Osteoblast (primary cell): ENCODE data around the gene PCGF1. TPM values are rescaled to one million over a fixed set of nuclear protein-coding genes. Genes with fewer than 3 reads are reported as not detected.

ENCODE experiments used
- DNase-seq: peaks from one replicate; pipeline ENCODE4 v3.0.0; 2011; ENCODE audit warnings: low spot score, mixed read lengths; ENCODE audit not compliant: insufficient read length; ENCODE audit errors: missing footprints
- H2AFZ ChIP-seq: 2 replicates; pipeline ENCODE4 v1.6.0; 2011; ENCODE audit warnings: mild to moderate bottlenecking, low read length
- H3K27ac ChIP-seq: 2 replicates; pipeline ENCODE4 v1.5.1; 2011; ENCODE audit warnings: mild to moderate bottlenecking, low read depth, low read length, moderate library complexity
- H3K27me3 ChIP-seq: 2 replicates; pipeline ENCODE4 v1.6.0; 2012; ENCODE audit warnings: mild to moderate bottlenecking, control low read depth, inconsistent platforms, low read length, moderate library complexity; ENCODE audit not compliant: insufficient read depth
- H3K36me3 ChIP-seq: 2 replicates; pipeline ENCODE4 v1.5.1; 2011; ENCODE audit warnings: mild to moderate bottlenecking, low read length, control low read depth, moderate library complexity; ENCODE audit not compliant: insufficient read depth
- H3K4me1 ChIP-seq: 2 replicates; pipeline ENCODE4 v1.5.1; 2011; ENCODE audit warnings: mild to moderate bottlenecking, low read length, control low read depth, moderate library complexity; ENCODE audit not compliant: insufficient read depth
- H3K4me2 ChIP-seq: 2 replicates; pipeline ENCODE4 v1.6.0; 2011; ENCODE audit warnings: mild to moderate bottlenecking, low read length; ENCODE audit not compliant: insufficient read depth
- H3K4me3 ChIP-seq: fragments of 200-600 bp; sonication (generic); 3 replicates; pipeline ENCODE4 v1.5.1; 2012; ENCODE audit warnings: mild to moderate bottlenecking, low read length, inconsistent platforms; ENCODE audit not compliant: insufficient read depth
- H3K79me2 ChIP-seq: 2 replicates; pipeline ENCODE4 v1.6.0; 2012; ENCODE audit warnings: mild to moderate bottlenecking, low read length, control low read depth, inconsistent platforms; ENCODE audit not compliant: insufficient read depth
- H3K9me3 ChIP-seq: 2 replicates; pipeline ENCODE4 v1.5.1; 2011; ENCODE audit warnings: low read depth, low read length, control low read depth
- H4K20me1 ChIP-seq: 2 replicates; pipeline ENCODE4 v1.6.0; 2012; ENCODE audit warnings: mild to moderate bottlenecking, low read length, control low read depth; ENCODE audit not compliant: insufficient read depth
- CTCF ChIP-seq: IDR thresholded peaks from 2 replicates; pipeline ENCODE4 v1.5.1; 2011; ENCODE audit warnings: mild to moderate bottlenecking, low read depth, low read length, moderate library complexity; ENCODE audit errors: extremely low read depth
- total RNA-seq: library from RNA; depleted of rRNA; stranded (reverse); fragments of >200 nt; gene quantifications from 2 replicates; pipeline ENCODE4 v1.2.3, GENCODE V29; 2012

The PCGF1 gene
- total RNA-seq, 1 donor: 22.4 TPM

GRCh38 chr2:74522516-74522915 lies 15.0 kb upstream of the PCGF1 start:
- Histone ChIP-seq H3K9me3 (no peaks in the 10 kb centered on the region), H3K27me3 (peaks cover 33% of the 10 kb centered on the region), H2AFZ (no peak overlapping the region), H3K4me2 (no peak overlapping the region), H3K79me2 (peaks cover 5% of the 10 kb centered on the region), H3K4me3 (no peak overlapping the region), H4K20me1 (peaks cover 4% of the 10 kb centered on the region), H3K4me1 (no peaks in the 10 kb centered on the region), H3K27ac (no peak overlapping the region), H3K36me3 (peaks cover 19% of the 10 kb centered on the region)
- peak; percentile 68 for DNase-seq
- no peak for TF ChIP-seq CTCF

GRCh38 chr2:74516650-74517049 lies 9.2 kb upstream of the PCGF1 start:
- H3K36me3 ChIP-seq: no peaks in the 10 kb centered on the region
- no peak overlapping the region for H2AFZ ChIP-seq
- no peaks in the 10 kb centered on the region for H4K20me1 ChIP-seq
- H3K27me3 ChIP-seq: peaks cover 88% of the 10 kb centered on the region
- peak; percentile 43 for DNase-seq
- no peaks in the 10 kb centered on the region for H3K79me2 ChIP-seq
- no peak overlapping the region for H3K4me3 ChIP-seq
- TF ChIP-seq CTCF: no peak
- H3K4me1 ChIP-seq: no peaks in the 10 kb centered on the region
- H3K27ac ChIP-seq: no peak overlapping the region
- H3K9me3 ChIP-seq: no peaks in the 10 kb centered on the region
- H3K4me2 ChIP-seq: no peak overlapping the region

- H3K27me3 ChIP-seq: peaks cover 93% of the 10 kb centered on the region
- no peak overlapping the region for H3K27ac ChIP-seq
- H2AFZ ChIP-seq: no peak overlapping the region
- no peaks in the 10 kb centered on the region for H4K20me1 ChIP-seq
- peak overlapping the region; percentile 10 for H3K4me3 ChIP-seq
- H3K4me1 ChIP-seq: peaks cover 5% of the 10 kb centered on the region
- no peaks in the 10 kb centered on the region for H3K9me3 ChIP-seq
- peak; percentile 96 for DNase-seq
- no peaks in the 10 kb centered on the region for H3K79me2 ChIP-seq
- peak overlapping the region; percentile 27 for H3K4me2 ChIP-seq
- H3K36me3 ChIP-seq: no peaks in the 10 kb centered on the region
- no peak for TF ChIP-seq CTCF
Measured at GRCh38 chr2:74515981-74516633, 8.6 kb upstream of the PCGF1 start.

GRCh38 chr2:74515271-74515980 lies 7.9 kb upstream of the PCGF1 start:
- peaks cover 6% of the 10 kb centered on the region for H3K4me1 ChIP-seq
- peaks cover 94% of the 10 kb centered on the region for H3K27me3 ChIP-seq
- no peak overlapping the region for H3K4me2 ChIP-seq

More at GRCh38 chr2:74515271-74515980, 7.9 kb upstream of the PCGF1 start:
- Histone ChIP-seq H4K20me1 (no peaks in the 10 kb centered on the region), H2AFZ (no peak overlapping the region), H3K9me3 (no peaks in the 10 kb centered on the region), H3K27ac (no peak overlapping the region), H3K79me2 (no peaks in the 10 kb centered on the region), H3K4me3 (no peak overlapping the region), H3K36me3 (no peaks in the 10 kb centered on the region)
- no peak for TF ChIP-seq CTCF
- DNase-seq: peak; percentile 77
